Measurements from ENCODE around the gene PDZRN4.

Gene PDZRN4

GRCh38 chr12:41515953-41516352 is 327.8 kb downstream of the PDZRN4 start:
- TF ChIP-seq, protein P1, sequence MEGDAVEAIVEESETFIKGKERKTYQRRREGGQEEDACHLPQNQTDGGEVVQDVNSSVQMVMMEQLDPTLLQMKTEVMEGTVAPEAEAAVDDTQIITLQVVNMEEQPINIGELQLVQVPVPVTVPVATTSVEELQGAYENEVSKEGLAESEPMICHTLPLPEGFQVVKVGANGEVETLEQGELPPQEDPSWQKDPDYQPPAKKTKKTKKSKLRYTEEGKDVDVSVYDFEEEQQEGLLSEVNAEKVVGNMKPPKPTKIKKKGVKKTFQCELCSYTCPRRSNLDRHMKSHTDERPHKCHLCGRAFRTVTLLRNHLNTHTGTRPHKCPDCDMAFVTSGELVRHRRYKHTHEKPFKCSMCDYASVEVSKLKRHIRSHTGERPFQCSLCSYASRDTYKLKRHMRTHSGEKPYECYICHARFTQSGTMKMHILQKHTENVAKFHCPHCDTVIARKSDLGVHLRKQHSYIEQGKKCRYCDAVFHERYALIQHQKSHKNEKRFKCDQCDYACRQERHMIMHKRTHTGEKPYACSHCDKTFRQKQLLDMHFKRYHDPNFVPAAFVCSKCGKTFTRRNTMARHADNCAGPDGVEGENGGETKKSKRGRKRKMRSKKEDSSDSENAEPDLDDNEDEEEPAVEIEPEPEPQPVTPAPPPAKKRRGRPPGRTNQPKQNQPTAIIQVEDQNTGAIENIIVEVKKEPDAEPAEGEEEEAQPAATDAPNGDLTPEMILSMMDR (IDR thresholded peaks at IDR 0.05; ENCODE audit: low read length, missing control alignments), result no peak
- no peak overlapping the region for H3K4me3 ChIP-seq (replicated peaks; ENCODE audit: low read depth, low read length)
- DNase-seq (ENCODE audit: low read depth), result no peak

DNA sequence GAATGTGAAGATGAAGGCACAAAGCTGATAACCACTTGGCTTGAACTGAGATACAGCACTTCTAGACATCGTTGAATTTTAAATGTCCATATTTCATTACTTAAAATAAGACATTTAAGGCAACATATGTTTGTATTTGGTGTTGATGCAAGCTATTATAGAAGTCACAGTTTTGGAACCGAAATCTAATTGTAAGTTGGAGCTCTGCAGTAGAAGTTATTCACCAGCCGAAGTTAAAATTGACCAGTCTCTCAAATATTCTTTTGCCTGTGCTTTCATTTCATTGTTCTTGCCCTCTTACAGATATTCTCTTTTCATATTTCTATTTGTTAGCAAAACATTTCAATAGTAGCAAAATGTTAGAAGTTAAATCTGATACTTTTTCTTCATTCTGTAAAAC is 332.7 kb downstream of the PDZRN4 start:
- DNase-seq (ENCODE audit: low read depth), result no peak
- H3K4me3 ChIP-seq (replicated peaks; ENCODE audit: low read depth, low read length), result no peak overlapping the region
- TF ChIP-seq, protein P1 (IDR thresholded peaks at IDR 0.05; ENCODE audit: low read length, missing control alignments), result no peak

DNA sequence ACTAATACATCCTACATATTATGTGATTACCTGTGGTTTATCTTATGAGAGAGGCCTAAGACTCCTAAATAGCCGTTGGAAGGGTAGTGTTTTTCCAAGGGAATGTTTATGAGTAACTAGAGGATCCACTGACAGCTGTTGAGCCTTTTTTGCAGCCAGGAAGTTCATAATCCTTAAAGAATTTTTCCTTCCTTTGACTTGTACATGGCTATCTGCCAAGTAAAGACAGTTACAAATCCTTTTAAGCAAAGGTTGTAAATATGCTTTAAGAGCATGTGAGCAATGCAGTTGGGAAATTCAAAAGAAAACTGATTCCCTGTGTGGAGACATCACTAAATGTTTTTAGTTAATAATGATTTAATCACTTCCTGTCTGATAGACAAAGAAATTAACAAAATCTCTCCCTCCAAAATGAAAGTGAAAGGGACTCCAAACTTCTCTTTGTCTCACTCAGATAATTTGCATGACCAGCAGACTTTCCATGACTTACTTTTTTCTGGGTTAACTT is 333.8 kb downstream of the PDZRN4 start:
- TF ChIP-seq, protein P1 (IDR thresholded peaks at IDR 0.05; ENCODE audit: low read length, missing control alignments), result no peak
- DNase-seq (ENCODE audit: low read depth), result peak; percentile 91
- peak overlapping the region; percentile 36 for H3K4me3 ChIP-seq (replicated peaks; ENCODE audit: low read depth, low read length)

DNA sequence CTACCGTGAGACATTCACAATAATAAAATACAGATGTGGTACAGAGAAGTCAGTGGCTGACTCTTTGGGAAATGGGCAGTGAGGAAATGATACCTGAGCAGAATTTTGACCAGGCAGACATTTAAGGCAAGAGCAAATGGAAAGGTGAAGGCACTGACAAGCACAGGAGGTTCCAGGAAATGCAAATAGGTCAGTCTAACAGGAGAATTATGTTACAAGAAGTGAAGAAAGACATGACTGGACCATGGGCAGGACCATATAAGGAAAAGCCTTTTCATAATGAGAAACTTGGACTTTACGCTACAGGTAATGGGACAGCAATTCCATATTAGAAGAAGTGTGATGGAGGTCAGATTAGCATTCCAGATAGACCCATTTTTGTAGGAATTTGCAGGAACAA is 338.9 kb downstream of the PDZRN4 start:
- H3K4me3 ChIP-seq (replicated peaks; ENCODE audit: low read depth, low read length), result no peak overlapping the region
- DNase-seq (ENCODE audit: low read depth), result no peak
- TF ChIP-seq, protein P1 (IDR thresholded peaks at IDR 0.05; ENCODE audit: low read length, missing control alignments), result no peak

DNA sequence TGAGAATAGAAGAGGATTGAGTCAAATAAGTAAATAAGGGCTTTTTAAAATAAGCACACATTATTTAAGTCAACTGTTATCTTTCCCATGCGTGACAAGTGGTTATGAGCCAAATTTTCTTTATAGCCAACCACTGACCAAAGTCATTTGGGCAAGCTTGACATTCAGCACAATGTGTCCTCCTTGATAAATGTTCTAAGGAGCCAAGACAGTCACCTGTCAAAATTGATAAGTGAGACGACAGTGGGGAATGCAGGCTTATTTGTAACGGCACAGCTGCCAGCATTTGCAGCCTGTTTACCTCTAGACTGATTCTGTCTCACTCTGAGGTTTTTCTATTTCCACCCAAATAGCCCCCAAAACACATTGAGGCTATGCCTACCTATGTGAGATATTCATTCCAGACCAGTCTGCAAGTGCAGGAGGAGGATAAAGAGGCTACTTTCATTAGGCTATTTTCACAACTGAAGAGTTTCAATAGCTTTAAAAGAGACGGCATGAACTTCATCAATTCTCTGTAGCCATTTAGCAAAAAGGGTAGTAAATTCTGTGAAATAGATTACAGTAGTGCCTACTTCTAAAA is 339.5 kb downstream of the PDZRN4 start:
- no peak overlapping the region for H3K4me3 ChIP-seq (replicated peaks; ENCODE audit: low read depth, low read length)
- no peak for DNase-seq (ENCODE audit: low read depth)
- TF ChIP-seq, protein P1 (IDR thresholded peaks at IDR 0.05; ENCODE audit: low read length, missing control alignments), result no peak

DNA sequence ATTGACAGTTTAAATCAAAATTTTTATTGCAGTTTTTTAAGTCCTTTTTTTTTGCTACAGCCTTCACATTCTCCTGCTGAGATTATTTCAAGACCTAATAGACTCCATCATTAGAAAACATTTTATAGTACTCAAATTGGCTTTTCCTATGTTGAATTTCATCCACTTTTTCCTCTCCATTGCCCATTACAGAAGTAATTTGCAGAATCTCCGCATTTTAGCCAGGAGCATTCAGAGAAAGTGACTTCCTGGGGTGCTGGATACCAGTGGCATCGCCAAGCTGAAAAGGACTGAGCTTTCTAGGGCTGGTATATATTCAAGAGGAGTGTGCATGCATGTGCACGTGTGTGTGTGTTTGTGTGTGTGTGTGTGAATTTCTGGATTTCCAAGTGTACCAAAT is 340.8 kb downstream of the PDZRN4 start:
- no peak overlapping the region for H3K4me3 ChIP-seq (replicated peaks; ENCODE audit: low read depth, low read length)
- TF ChIP-seq, protein P1 (IDR thresholded peaks at IDR 0.05; ENCODE audit: low read length, missing control alignments), result no peak
- DNase-seq (ENCODE audit: low read depth), result no peak

DNA sequence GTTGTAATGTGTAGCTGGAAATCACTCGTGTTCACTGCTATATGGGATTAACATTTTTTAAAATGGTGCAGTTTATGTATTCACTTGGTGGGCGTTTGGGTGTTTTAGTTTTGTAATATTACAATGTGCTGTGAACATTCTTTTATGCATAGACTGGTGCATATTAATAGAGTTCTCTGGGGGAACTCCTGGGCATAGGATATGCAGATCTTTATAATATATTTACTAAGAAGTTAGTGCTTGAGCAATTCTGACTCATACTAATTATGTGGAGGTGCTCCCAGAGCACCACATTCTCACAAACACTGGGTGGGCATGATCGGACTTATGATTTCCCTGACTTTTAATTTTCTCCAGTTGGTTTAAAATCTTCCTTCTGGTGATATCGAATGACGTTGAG is 342.3 kb downstream of the PDZRN4 start:
- no peak for DNase-seq (ENCODE audit: low read depth)
- TF ChIP-seq, protein P1 (IDR thresholded peaks at IDR 0.05; ENCODE audit: low read length, missing control alignments), result no peak
- no peak overlapping the region for H3K4me3 ChIP-seq (replicated peaks; ENCODE audit: low read depth, low read length)

Data from fibroblast of pulmonary artery (primary cell).